ENCODE data around the gene BACH2. TPM values are rescaled to one million over a fixed set of nuclear protein-coding genes. Genes with fewer than 3 reads are reported as not detected.

The BACH2 gene
- total and polyA plus RNA-seq, 4 donors = 0.78 to 17.4 (median 3.2) TPM

GRCh38 chr6:90149280-90149679 is 147.4 kb downstream of the BACH2 start:
- Histone ChIP-seq H3K36me3 (ENCODE audit: control insufficient read depth in 4 of 4, insufficient read depth in 4 of 4, low read length in 4 of 4) (no peaks in the 10 kb centered on the region), H3K27ac (ENCODE audit: low read depth in 1 of 2, low read length in 1 of 2) (no peak overlapping the region), H3K4me3 (no peak overlapping the region), H3K9me3 (ENCODE audit: control insufficient read depth in 4 of 4, insufficient read depth in 3 of 4, low read length in 3 of 4) (peaks cover 0 to 6% (median 0%) of the 10 kb centered on the region in 4 donors), H3K4me1 (ENCODE audit: control insufficient read depth in 5 of 5, insufficient read depth in 5 of 5, low read length in 5 of 5) (peaks cover 0 to 51% (median 3%) of the 10 kb centered on the region in 5 donors), H3K9ac (ENCODE audit: insufficient read depth in 1 of 2, low read length in 2 of 2) (no peak overlapping the region), H3K27me3 (ENCODE audit: control insufficient read depth in 3 of 3, insufficient read depth in 3 of 3, low read length in 2 of 3) (peaks cover 0 to 19% (median 0%) of the 10 kb centered on the region in 3 donors)
- no peak for DNase-seq
- no peak for ATAC-seq (ENCODE audit: insufficient read depth, low FRiP score)
- TF ChIP-seq CTCF (IDR thresholded peaks at IDR 0.05; ENCODE audit: control extremely low read depth, extremely low read depth) = no peak
- 64 to 81% methylated on average over 3 of the region's 3 CpGs for WGBS, 2 donors

- 83 to 91% methylated on average over 5 of the region's 5 CpGs for WGBS, 2 donors
- H3K27ac ChIP-seq (ENCODE audit: low read depth in 1 of 2, low read length in 1 of 2) = no peak overlapping the region
- H3K9ac ChIP-seq (ENCODE audit: insufficient read depth in 1 of 2, low read length in 2 of 2) = no peak overlapping the region
- H3K4me1 ChIP-seq (ENCODE audit: control insufficient read depth in 5 of 5, insufficient read depth in 5 of 5, low read length in 5 of 5) = peaks cover 0 to 47% (median 4%) of the 10 kb centered on the region in 5 donors
- no peaks in the 10 kb centered on the region for H3K36me3 ChIP-seq (ENCODE audit: control insufficient read depth in 4 of 4, insufficient read depth in 4 of 4, low read length in 4 of 4)
- DNase-seq (no peak), ATAC-seq (ENCODE audit: insufficient read depth, low FRiP score) (no peak)
- H3K27me3 ChIP-seq (ENCODE audit: control insufficient read depth in 3 of 3, insufficient read depth in 3 of 3, low read length in 2 of 3) = peaks cover 0 to 19% (median 0%) of the 10 kb centered on the region in 3 donors
- no peak overlapping the region for H3K4me3 ChIP-seq
- TF ChIP-seq CTCF (IDR thresholded peaks at IDR 0.05; ENCODE audit: control extremely low read depth, extremely low read depth) = no peak
- H3K9me3 ChIP-seq (ENCODE audit: control insufficient read depth in 4 of 4, insufficient read depth in 3 of 4, low read length in 3 of 4) = peaks cover 0 to 7% (median 0%) of the 10 kb centered on the region in 4 donors
Measured at GRCh38 chr6:90148867-90149266, 147.8 kb downstream of the BACH2 start.

- Histone ChIP-seq H3K36me3 (ENCODE audit: control insufficient read depth in 4 of 4, insufficient read depth in 4 of 4, low read length in 4 of 4) (no peaks in the 10 kb centered on the region), H3K4me1 (ENCODE audit: control insufficient read depth in 5 of 5, insufficient read depth in 5 of 5, low read length in 5 of 5) (peaks cover 0 to 36% (median 4%) of the 10 kb centered on the region in 5 donors), H3K27me3 (ENCODE audit: control insufficient read depth in 3 of 3, insufficient read depth in 3 of 3, low read length in 2 of 3) (peaks cover 0 to 23% (median 0%) of the 10 kb centered on the region in 3 donors), H3K9ac (ENCODE audit: insufficient read depth in 1 of 2, low read length in 2 of 2) (no peak overlapping the region), H3K9me3 (ENCODE audit: control insufficient read depth in 4 of 4, insufficient read depth in 3 of 4, low read length in 3 of 4) (peaks cover 0 to 7% (median 0%) of the 10 kb centered on the region in 4 donors), H3K4me3 (no peak overlapping the region), H3K27ac (ENCODE audit: low read depth in 1 of 2, low read length in 1 of 2) (no peak overlapping the region)
- DNase-seq = peak in 2 of 3 donors; percentile 36 to 43
- TF ChIP-seq CTCF (IDR thresholded peaks at IDR 0.05; ENCODE audit: control extremely low read depth, extremely low read depth) = no peak
- 56 to 63% methylated on average over 13 of the region's 13 CpGs for WGBS, 2 donors
- ATAC-seq (ENCODE audit: insufficient read depth, low FRiP score) = no peak
Measured at GRCh38 chr6:90146921-90147649, 149.6 kb downstream of the BACH2 start.
